Measurements from ENCODE around the gene ETV3. TPM values are rescaled to one million over a fixed set of nuclear protein-coding genes. Genes with fewer than 3 reads are reported as not detected.

ETV3 gene
- total and polyA plus RNA-seq, 10 of the 15 experiments (the other 5 are each of a cell fraction or from before 2014, with no cell fraction given): 1.7 to 13.8 (median 7.2) TPM

GRCh38 chr1:157132111-157132510 lies 6.1 kb downstream of the ETV3 start:
- in situ Hi-C loops (cut with MboI): no loop called here
- Histone ChIP-seq H3K36me3 (ENCODE audit: control insufficient read depth in 2 of 2, insufficient read depth in 2 of 2, low read length in 1 of 2) (peaks cover 4 to 18% of the 10 kb centered on the region in 2 experiments), H3K79me2 (ENCODE audit: control insufficient read depth, insufficient read depth, low read length) (peaks cover 19% of the 10 kb centered on the region), H3K4me3 (no peak overlapping the region), H3K4me2 (ENCODE audit: control insufficient read depth, insufficient read depth) (no peak overlapping the region), H3K9me3 (replicated peaks; ENCODE audit: control insufficient read depth, insufficient read depth, low read length) (no peaks in the 10 kb centered on the region), H3K27me3 (replicated peaks in 1 of 2; ENCODE audit: control insufficient read depth in 2 of 2, insufficient read depth in 2 of 2, low read length in 1 of 2) (no peaks in the 10 kb centered on the region), H3K27ac (ENCODE audit: control insufficient read depth, insufficient read depth) (no peak overlapping the region), H3K4me1 (ENCODE audit: control insufficient read depth, insufficient read depth, low read length) (0 out of 2 replicates have a peak, but pooled peaks cover 4% of the 10 kb centered on the region), H3K9ac (ENCODE audit: control insufficient read depth, insufficient read depth, low read length) (no peak overlapping the region), H4K20me1 (ENCODE audit: control insufficient read depth, insufficient read depth) (no peaks in the 10 kb centered on the region; the same call in 1 of the 2 replicates), H2AFZ (ENCODE audit: control insufficient read depth, low read depth, low read length) (no peak overlapping the region)
- ATAC-seq (no peak), FAIRE-seq (no peak), DNase-seq (ENCODE audit: low read depth, low spot score) (no peak)
- intact Hi-C loops (cut with micrococcal nuclease; ENCODE audit: unreplicated experiment): no loop called here
- ChIA-PET SMC1A (ENCODE audit: uncharacterized antibody, unreplicated experiment) (interaction anchor here (1.0 to 8.3 kb wide), 3 partner anchors 10 to 41 kb away, joined by 3 to 65 read pairs (median 4); no protein-coding TSS in a partner anchor), RAD21 (ENCODE audit: unreplicated experiment) (interaction anchor here (1.5 to 4.6 kb wide), 2 partner anchors 37 to 42 kb away, joined by 3 to 34 read pairs; no protein-coding TSS in a partner anchor), CTCF (interaction anchor here (1.9 kb wide), 1 partner anchor 42 kb away, joined by 6 read pairs; no protein-coding TSS in a partner anchor), POLR2A (interaction anchor here (1.0 to 1.4 kb wide), 2 partner anchors 9 to 22 kb away, joined by 4 read pairs; no protein-coding TSS in a partner anchor)
- 99% methylated on average over 5 of the region's 5 CpGs for WGBS (ENCODE audit: insufficient coverage, insufficient replicate concordance, low lambda C conversion rate, missing lambda C conversion rate)
- BruUV-seq (replicated peaks): no TSS peak
- TF ChIP-seq SREBF2 (IDR thresholded peaks at IDR 0.05; ENCODE audit: low read length) (no peak), ELK1 (IDR thresholded peaks at IDR 0.05; ENCODE audit: low read depth, low read length) (no peak), POLR2A (IDR thresholded peaks at IDR 0.05; ENCODE audit: low read depth, low read length) (no peak), ZZZ3 (IDR thresholded peaks at IDR 0.05; ENCODE audit: control insufficient read depth, insufficient read length, low read depth) (no peak), ZNF592 (IDR thresholded peaks at IDR 0.05) (no peak), BCLAF1 (IDR thresholded peaks at IDR 0.05) (no peak), RELA (IDR thresholded peaks at IDR 0.05; ENCODE audit: borderline replicate concordance, partially characterized antibody) (no peak), BHLHE40 (IDR thresholded peaks at IDR 0.05; ENCODE audit: borderline replicate concordance in 1 of 2, low read depth in 2 of 2, low read length in 1 of 2) (no peak), KAT2A (conservative IDR thresholded peaks at IDR 0.05; ENCODE audit: control insufficient read depth, low read depth, low read length) (no peak)

All from GM12878 (cell line).